ENCODE results near the gene CKAP5. TPM values are rescaled to one million over a fixed set of nuclear protein-coding genes. Genes with fewer than 3 reads are reported as not detected.

CKAP5 gene
- total and polyA plus RNA-seq, 2 experiments from 2014 or later, result 67.9 to 120 TPM

DNA sequence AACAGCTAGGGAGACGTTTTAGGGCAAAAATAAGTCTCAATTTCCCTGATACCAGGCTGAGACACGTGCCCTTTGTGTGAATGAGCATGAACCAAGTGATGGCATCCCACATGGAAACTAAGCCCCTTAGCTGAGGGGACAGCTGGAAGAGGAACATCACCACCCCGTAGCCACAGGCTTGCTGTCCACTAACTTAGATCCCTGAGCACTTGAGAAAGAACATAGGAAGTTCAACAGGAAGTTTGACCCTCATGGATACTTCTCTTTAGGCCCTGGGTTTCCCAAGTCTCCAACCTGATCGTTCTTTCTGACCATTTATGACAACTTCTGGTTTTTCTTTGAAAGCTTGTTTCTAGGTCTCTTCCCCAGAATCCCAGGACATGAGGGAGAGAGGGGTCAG, 11.6 kb upstream of the CKAP5 start:
- no peak for ATAC-seq
- no peak for DNase-seq (ENCODE audit: low spot score)
- Histone ChIP-seq H2AFZ (no peak overlapping the region), H3K9me2 (ENCODE audit: insufficient read depth) (no peaks in the 10 kb centered on the region), H3K4me2 (no peak overlapping the region), H3K4me1 (ENCODE audit: insufficient read depth) (no peaks in the 10 kb centered on the region), H3F3A (replicated peaks; ENCODE audit: low read depth) (no peaks in the 10 kb centered on the region), H3K27me3 (ENCODE audit: insufficient read depth) (no peaks in the 10 kb centered on the region), H3K27ac (ENCODE audit: low read depth) (no peak overlapping the region), H3K36me3 (ENCODE audit: insufficient read depth) (peaks cover 30% of the 10 kb centered on the region), H3K79me2 (replicated peaks; ENCODE audit: insufficient read depth) (no peaks in the 10 kb centered on the region), H4K20me1 (replicated peaks; ENCODE audit: insufficient read depth) (no peaks in the 10 kb centered on the region; the same call in 1 of the 2 replicates), H3K4me3 (no peak overlapping the region)
- Mint-ChIP-seq H3K9me3 (no peaks in the 10 kb centered on the region), H3K36me3 (ENCODE audit: low read depth) (peaks cover 35% of the 10 kb centered on the region), H3K27me3 (ENCODE audit: insufficient read depth, low read depth, poor library complexity) (peaks cover 3% of the 10 kb centered on the region), H3K4me3 (no peak overlapping the region), H3K4me1 (no peaks in the 10 kb centered on the region), H3K27ac (no peak overlapping the region)
- TF ChIP-seq NANOG (IDR thresholded peaks at IDR 0.05; ENCODE audit: borderline replicate concordance), result no peak
- no peak for TF ChIP-seq STAT1 (IDR thresholded peaks at IDR 0.05; ENCODE audit: unreplicated experiment)
- no peak for TF ChIP-seq CTCF (conservative IDR thresholded peaks at IDR 0.05; ENCODE audit: low read depth in 2 of 2)
- TF ChIP-seq CREB1 (CRISPR knock-in tag; IDR thresholded peaks at IDR 0.05; ENCODE audit: low read depth), result no peak
- TF ChIP-seq, protein P1, sequence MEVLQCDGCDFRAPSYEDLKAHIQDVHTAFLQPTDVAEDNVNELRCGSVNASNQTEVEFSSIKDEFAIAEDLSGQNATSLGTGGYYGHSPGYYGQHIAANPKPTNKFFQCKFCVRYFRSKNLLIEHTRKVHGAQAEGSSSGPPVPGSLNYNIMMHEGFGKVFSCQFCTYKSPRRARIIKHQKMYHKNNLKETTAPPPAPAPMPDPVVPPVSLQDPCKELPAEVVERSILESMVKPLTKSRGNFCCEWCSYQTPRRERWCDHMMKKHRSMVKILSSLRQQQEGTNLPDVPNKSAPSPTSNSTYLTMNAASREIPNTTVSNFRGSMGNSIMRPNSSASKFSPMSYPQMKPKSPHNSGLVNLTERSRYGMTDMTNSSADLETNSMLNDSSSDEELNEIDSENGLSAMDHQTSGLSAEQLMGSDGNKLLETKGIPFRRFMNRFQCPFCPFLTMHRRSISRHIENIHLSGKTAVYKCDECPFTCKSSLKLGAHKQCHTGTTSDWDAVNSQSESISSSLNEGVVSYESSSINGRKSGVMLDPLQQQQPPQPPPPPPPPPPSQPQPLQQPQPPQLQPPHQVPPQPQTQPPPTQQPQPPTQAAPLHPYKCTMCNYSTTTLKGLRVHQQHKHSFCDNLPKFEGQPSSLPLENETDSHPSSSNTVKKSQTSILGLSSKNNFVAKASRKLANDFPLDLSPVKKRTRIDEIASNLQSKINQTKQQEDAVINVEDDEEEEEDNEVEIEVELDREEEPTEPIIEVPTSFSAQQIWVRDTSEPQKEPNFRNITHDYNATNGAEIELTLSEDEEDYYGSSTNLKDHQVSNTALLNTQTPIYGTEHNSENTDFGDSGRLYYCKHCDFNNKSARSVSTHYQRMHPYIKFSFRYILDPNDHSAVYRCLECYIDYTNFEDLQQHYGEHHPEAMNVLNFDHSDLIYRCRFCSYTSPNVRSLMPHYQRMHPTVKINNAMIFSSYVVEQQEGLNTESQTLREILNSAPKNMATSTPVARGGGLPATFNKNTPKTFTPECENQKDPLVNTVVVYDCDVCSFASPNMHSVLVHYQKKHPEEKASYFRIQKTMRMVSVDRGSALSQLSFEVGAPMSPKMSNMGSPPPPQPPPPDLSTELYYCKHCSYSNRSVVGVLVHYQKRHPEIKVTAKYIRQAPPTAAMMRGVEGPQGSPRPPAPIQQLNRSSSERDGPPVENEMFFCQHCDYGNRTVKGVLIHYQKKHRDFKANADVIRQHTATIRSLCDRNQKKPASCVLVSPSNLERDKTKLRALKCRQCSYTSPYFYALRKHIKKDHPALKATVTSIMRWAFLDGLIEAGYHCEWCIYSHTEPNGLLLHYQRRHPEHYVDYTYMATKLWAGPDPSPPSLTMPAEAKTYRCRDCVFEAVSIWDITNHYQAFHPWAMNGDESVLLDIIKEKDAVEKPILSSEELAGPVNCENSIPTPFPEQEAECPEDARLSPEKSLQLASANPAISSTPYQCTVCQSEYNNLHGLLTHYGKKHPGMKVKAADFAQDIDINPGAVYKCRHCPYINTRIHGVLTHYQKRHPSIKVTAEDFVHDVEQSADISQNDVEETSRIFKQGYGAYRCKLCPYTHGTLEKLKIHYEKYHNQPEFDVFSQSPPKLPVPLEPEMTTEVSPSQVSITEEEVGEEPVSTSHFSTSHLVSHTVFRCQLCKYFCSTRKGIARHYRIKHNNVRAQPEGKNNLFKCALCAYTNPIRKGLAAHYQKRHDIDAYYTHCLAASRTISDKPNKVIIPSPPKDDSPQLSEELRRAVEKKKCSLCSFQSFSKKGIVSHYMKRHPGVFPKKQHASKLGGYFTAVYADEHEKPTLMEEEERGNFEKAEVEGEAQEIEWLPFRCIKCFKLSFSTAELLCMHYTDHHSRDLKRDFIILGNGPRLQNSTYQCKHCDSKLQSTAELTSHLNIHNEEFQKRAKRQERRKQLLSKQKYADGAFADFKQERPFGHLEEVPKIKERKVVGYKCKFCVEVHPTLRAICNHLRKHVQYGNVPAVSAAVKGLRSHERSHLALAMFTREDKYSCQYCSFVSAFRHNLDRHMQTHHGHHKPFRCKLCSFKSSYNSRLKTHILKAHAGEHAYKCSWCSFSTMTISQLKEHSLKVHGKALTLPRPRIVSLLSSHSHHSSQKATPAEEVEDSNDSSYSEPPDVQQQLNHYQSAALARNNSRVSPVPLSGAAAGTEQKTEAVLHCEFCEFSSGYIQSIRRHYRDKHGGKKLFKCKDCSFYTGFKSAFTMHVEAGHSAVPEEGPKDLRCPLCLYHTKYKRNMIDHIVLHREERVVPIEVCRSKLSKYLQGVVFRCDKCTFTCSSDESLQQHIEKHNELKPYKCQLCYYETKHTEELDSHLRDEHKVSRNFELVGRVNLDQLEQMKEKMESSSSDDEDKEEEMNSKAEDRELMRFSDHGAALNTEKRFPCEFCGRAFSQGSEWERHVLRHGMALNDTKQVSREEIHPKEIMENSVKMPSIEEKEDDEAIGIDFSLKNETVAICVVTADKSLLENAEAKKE (CRISPR knock-in tag; IDR thresholded peaks at IDR 0.05), result no peak
- TF ChIP-seq ETS1 (IDR thresholded peaks at IDR 0.05), result no peak
- TF ChIP-seq POLR2AphosphoS5 (IDR thresholded peaks at IDR 0.05; ENCODE audit: low read depth), result no peak
- TF ChIP-seq REST (IDR thresholded peaks at IDR 0.05; ENCODE audit: unreplicated experiment), result no peak
- TF ChIP-seq EZH2 (IDR thresholded peaks at IDR 0.05; ENCODE audit: low read depth, unreplicated experiment), result no peak
- no peak for TF ChIP-seq ZNF114 (CRISPR knock-in tag; IDR thresholded peaks at IDR 0.05)
- TF ChIP-seq EZH2phosphoT487 (IDR thresholded peaks at IDR 0.05; ENCODE audit: unreplicated experiment), result no peak
- TF ChIP-seq JUNB (IDR thresholded peaks at IDR 0.05; ENCODE audit: unreplicated experiment), result no peak
- TF ChIP-seq ZNF331 (CRISPR knock-in tag; IDR thresholded peaks at IDR 0.05; ENCODE audit: low read depth), result no peak

All from GM23338 (cell line).